Tibial nerve (tissue), 4 donors: Measurements from ENCODE around the gene SLC30A2. TPM values are rescaled to one million over a fixed set of nuclear protein-coding genes. Genes with fewer than 3 reads are reported as not detected.

Source experiments
- DNase-seq, 2 donors: peaks; one replicate each; pipeline ENCODE4 v3.0.0-alpha.2; 2019; ENCODE audit warnings: low spot score in 2 of 2
- H3K27ac ChIP-seq, 4 donors: fragments of 200-600 bp; sonication (generic) in 3 of 4; one replicate each; pipeline ENCODE4 v1.5.1; 2017 to 2019; ENCODE audit warnings: mild to moderate bottlenecking in 1 of 4
- H3K27me3 ChIP-seq, 2 donors: fragments of 200-600 bp; sonication (generic) in 1 of 2; one replicate each; pipeline versions ENCODE4 v1.5.1 to v1.6.0; 2017 to 2019
- H3K36me3 ChIP-seq, 3 donors: fragments of 200-600 bp; sonication (generic); one replicate each; pipeline ENCODE4 v1.5.1; 2018 to 2019
- H3K4me1 ChIP-seq, 4 donors: fragments of 200-600 bp; sonication (generic) in 3 of 4; one replicate each; pipeline ENCODE4 v1.5.1; 2017 to 2019
- H3K4me3 ChIP-seq, 4 donors: fragments of 200-600 bp; sonication (generic) in 3 of 4; one replicate each; pipeline ENCODE4 v1.5.1; 2017 to 2019; ENCODE audit warnings: mild to moderate bottlenecking in 1 of 4, moderate library complexity in 1 of 4
- H3K9me3 ChIP-seq, 4 donors: fragments of 200-600 bp; sonication (generic) in 3 of 4; one replicate each; pipeline ENCODE4 v1.5.1; 2017 to 2019
- CTCF ChIP-seq, 5 experiments: fragments of 200-600 bp in 3 of 5; fragments of 450-650 bp in 2 of 5; sonication (generic) in 3 of 5; IDR thresholded peaks; one replicate each; pipeline ENCODE4 v1.5.1; 2016 to 2019; ENCODE audit warnings: antibody characterized with exemption in 5 of 5, mild to moderate bottlenecking in 3 of 5, moderate library complexity in 2 of 5
- EP300 ChIP-seq, 2 donors: sonication (generic); formaldehyde crosslinking; IDR thresholded peaks; one replicate each; pipeline ENCODE4 v1.6.1; 2017; ENCODE audit warnings: antibody characterized with exemption in 2 of 2, mild to moderate bottlenecking in 1 of 2
- POLR2A ChIP-seq, 2 donors: fragments of 450-650 bp; IDR thresholded peaks; one replicate each; pipeline ENCODE4 v1.6.1; 2017; ENCODE audit warnings: antibody characterized with exemption in 2 of 2, mild to moderate bottlenecking in 2 of 2, moderate library complexity in 2 of 2
- WGBS, 2 donors: methylation state at CpG; one replicate each; pipeline ENCODE4 v1.1.5; 2018; 5-methylcytosine and 5-hydroxymethylcytosine counted together
- total RNA-seq, 4 donors: library from RNA; depleted of rRNA; stranded (reverse); fragments of >200 nt; gene quantifications; one replicate each; pipeline ENCODE4 v1.1.0, GENCODE V29; 2016

Gene SLC30A2
- total RNA-seq, 4 donors from 2014 or later, result not detected

- 92 to 93% methylated on average over 9 of the region's 9 CpGs for WGBS, 2 donors
- H3K4me3 ChIP-seq, result no peak overlapping the region
- H3K4me1 ChIP-seq, result peaks cover 0 to 21% (median 12%) of the 10 kb centered on the region in 4 donors
- H3K27ac ChIP-seq, result no peak overlapping the region
- DNase-seq, result no peak
- peaks cover 0 to 28% (median under 1%) of the 10 kb centered on the region in 3 donors for H3K36me3 ChIP-seq
- H3K9me3 ChIP-seq, result no peaks in the 10 kb centered on the region
- no peaks in the 10 kb centered on the region for H3K27me3 ChIP-seq
- no peak for TF ChIP-seq POLR2A (IDR thresholded peaks at IDR 0.05)
- TF ChIP-seq CTCF (IDR thresholded peaks at IDR 0.05), result no peak
- no peak for TF ChIP-seq EP300 (IDR thresholded peaks at IDR 0.05)
Measured at GRCh38 chr1:25992689-25993171, 53.2 kb downstream of the SLC30A2 start.

- H3K36me3 ChIP-seq, result peaks cover 0 to 34% (median 6%) of the 10 kb centered on the region in 3 donors
- no peak for DNase-seq
- no peak overlapping the region for H3K27ac ChIP-seq
- WGBS, 2 donors, result 81 to 83% methylated on average over 5 of the region's 5 CpGs
- H3K27me3 ChIP-seq, result no peaks in the 10 kb centered on the region
- no peak for TF ChIP-seq EP300 (IDR thresholded peaks at IDR 0.05)
- no peak for TF ChIP-seq CTCF (IDR thresholded peaks at IDR 0.05)
- no peak for TF ChIP-seq POLR2A (IDR thresholded peaks at IDR 0.05)
- H3K4me1 ChIP-seq, result peaks cover 0 to 17% (median 8%) of the 10 kb centered on the region in 4 donors
- no peak overlapping the region for H3K4me3 ChIP-seq
- H3K9me3 ChIP-seq, result no peaks in the 10 kb centered on the region
Measured at GRCh38 chr1:25991937-25992688, 53.8 kb downstream of the SLC30A2 start.

- no peak for DNase-seq
- H3K27me3 ChIP-seq, result no peaks in the 10 kb centered on the region
- no peak overlapping the region for H3K27ac ChIP-seq
- WGBS, 2 donors, result 71 to 75% methylated on average over 15 of the region's 15 CpGs
- H3K36me3 ChIP-seq, result peaks cover 0 to 47% (median 6%) of the 10 kb centered on the region in 3 donors
- TF ChIP-seq POLR2A (IDR thresholded peaks at IDR 0.05) (no peak), CTCF (IDR thresholded peaks at IDR 0.05) (no peak), EP300 (IDR thresholded peaks at IDR 0.05) (no peak)
- no peak overlapping the region for H3K4me3 ChIP-seq
- H3K9me3 ChIP-seq, result no peaks in the 10 kb centered on the region
- peaks cover 0 to 6% (median 0%) of the 10 kb centered on the region in 4 donors for H3K4me1 ChIP-seq
Measured at GRCh38 chr1:25990702-25991395, 55.1 kb downstream of the SLC30A2 start.

GRCh38 chr1:25990251-25990650 is 55.7 kb downstream of the SLC30A2 start:
- Histone ChIP-seq H3K36me3 (peaks cover 0 to 53% (median 6%) of the 10 kb centered on the region in 3 donors), H3K27me3 (no peaks in the 10 kb centered on the region), H3K27ac (no peak overlapping the region), H3K4me3 (no peak overlapping the region), H3K9me3 (no peaks in the 10 kb centered on the region), H3K4me1 (peaks cover 0 to 6% (median 0%) of the 10 kb centered on the region in 4 donors)
- DNase-seq, result no peak
- WGBS, 2 donors, result 83 to 87% methylated on average over 6 of the region's 6 CpGs
- TF ChIP-seq EP300 (IDR thresholded peaks at IDR 0.05), result no peak
- no peak for TF ChIP-seq POLR2A (IDR thresholded peaks at IDR 0.05)
- TF ChIP-seq CTCF (IDR thresholded peaks at IDR 0.05), result no peak
